HG02623 (cell line): ENCODE measurements around the gene CDK2.

Source experiments
- ATAC-seq: cut with Tn5 transposase; IDR thresholded peaks from one replicate; pipeline ENCODE4 v1.9.1; 2021; ENCODE audit warnings: moderate library complexity; ENCODE audit not compliant: unreplicated experiment

Gene CDK2

GRCh38 chr12:55937981-55938380 is 28.6 kb upstream of the CDK2 start:
- ATAC-seq = no peak

- no peak for ATAC-seq
Observed at GRCh38 chr12:55938826-55939501, 27.7 kb upstream of the CDK2 start.

GRCh38 chr12:55940065-55940732 is 26.4 kb upstream of the CDK2 start:
- peak; percentile 88 for ATAC-seq

GRCh38 chr12:55942055-55942454 is 24.6 kb upstream of the CDK2 start:
- ATAC-seq = no peak

- no peak for ATAC-seq
Observed at GRCh38 chr12:55942577-55943136, 24.0 kb upstream of the CDK2 start.

GRCh38 chr12:55946553-55946952 is 20.1 kb upstream of the CDK2 start:
- ATAC-seq = no peak

- ATAC-seq = no peak
Observed at GRCh38 chr12:55955344-55955743, 11.3 kb upstream of the CDK2 start.

GRCh38 chr12:55955800-55956508 is 10.7 kb upstream of the CDK2 start:
- no peak for ATAC-seq

- ATAC-seq = no peak
Observed at GRCh38 chr12:55957106-55957859, 9.3 kb upstream of the CDK2 start.

GRCh38 chr12:55963760-55964159 is 2.9 kb upstream of the CDK2 start:
- ATAC-seq = no peak

- no peak for ATAC-seq
Observed at GRCh38 chr12:55965240-55965639, 1.4 kb upstream of the CDK2 start.

GRCh38 chr12:55965941-55966407 is 656 bp upstream of the CDK2 start, which contains the start of gene PMEL:
Gene PMEL (minus strand): TSS chr12:55966042. CDS start chr12:55966011, 31 bp downstream.
- ATAC-seq = no peak

GRCh38 chr12:55969356-55969755 is 2.7 kb downstream of the CDK2 start:
- ATAC-seq = no peak

- no peak for ATAC-seq
Observed at GRCh38 chr12:55970775-55971174, 4.1 kb downstream of the CDK2 start.

- ATAC-seq = no peak
Observed at GRCh38 chr12:55972042-55972441, 5.4 kb downstream of the CDK2 start.

- ATAC-seq = no peak
Observed at GRCh38 chr12:55972456-55972855, 5.8 kb downstream of the CDK2 start.

- ATAC-seq = no peak
Observed at GRCh38 chr12:55972911-55973598, 6.4 kb downstream of the CDK2 start.

GRCh38 chr12:55973599-55974307 is 7.1 kb downstream of the CDK2 start, which contains the start of gene RAB5B:
Gene RAB5B (plus strand): TSS chr12:55974078. CDS start chr12:55986961, 12,883 bp downstream.
- peak; percentile 91 for ATAC-seq

GRCh38 chr12:55974308-55974730 is 7.7 kb downstream of the CDK2 start:
- peak; percentile 7 for ATAC-seq
